GM10266 (cell line): ENCODE results near the gene TRAPPC10.

Experiments used
- DNase-seq: peaks from one replicate; pipeline ENCODE4 v3.0.0; 2012; ENCODE audit errors: extremely low spot score
- CTCF ChIP-seq: IDR thresholded peaks from 2 replicates; pipeline ENCODE4 v1.5.1; 2012; ENCODE audit warnings: mild to moderate bottlenecking, low read depth; ENCODE audit not compliant: control insufficient read depth, insufficient read depth; ENCODE audit errors: missing control alignments

TRAPPC10 gene

GRCh38 chr21:44051462-44051941 is 39.4 kb downstream of the TRAPPC10 start:
- no peak for TF ChIP-seq CTCF
- peak; percentile 57 for DNase-seq

GRCh38 chr21:44052071-44052829 is 40.1 kb downstream of the TRAPPC10 start:
- no peak for DNase-seq
- no peak for TF ChIP-seq CTCF

GRCh38 chr21:44052830-44053226 is 40.7 kb downstream of the TRAPPC10 start:
- TF ChIP-seq CTCF, result no peak
- no peak for DNase-seq

- no peak for TF ChIP-seq CTCF
- no peak for DNase-seq
Measured at GRCh38 chr21:44053567-44053966, 41.5 kb downstream of the TRAPPC10 start.

- DNase-seq, result no peak
- TF ChIP-seq CTCF, result no peak
Measured at GRCh38 chr21:44054710-44055109, 42.6 kb downstream of the TRAPPC10 start.

GRCh38 chr21:44057055-44057454 is 44.9 kb downstream of the TRAPPC10 start:
- no peak for TF ChIP-seq CTCF
- no peak for DNase-seq

GRCh38 chr21:44057960-44058651 is 46.0 kb downstream of the TRAPPC10 start:
- TF ChIP-seq CTCF, result no peak
- no peak for DNase-seq
